ELR (cell line): ENCODE data around the gene PCSK5.
A peak's percentile ranks its signal among the peaks of the same experiment; 100 is the strongest.
"Not testable (repeated sequence)": the region's sequence is repeated elsewhere in the genome, so short reads cannot be mapped to it uniquely, and the experiment has no call there.

Experiments
- DNase-seq: peaks from one replicate; pipeline ENCODE4 v3.0.0-alpha.2; 2015; ENCODE audit warnings: low read depth

The PCSK5 gene

GRCh38 chr9:75889977-75890471, 449 bp upstream of the PCSK5 start:
- DNase-seq = peak; percentile 32

DNA sequence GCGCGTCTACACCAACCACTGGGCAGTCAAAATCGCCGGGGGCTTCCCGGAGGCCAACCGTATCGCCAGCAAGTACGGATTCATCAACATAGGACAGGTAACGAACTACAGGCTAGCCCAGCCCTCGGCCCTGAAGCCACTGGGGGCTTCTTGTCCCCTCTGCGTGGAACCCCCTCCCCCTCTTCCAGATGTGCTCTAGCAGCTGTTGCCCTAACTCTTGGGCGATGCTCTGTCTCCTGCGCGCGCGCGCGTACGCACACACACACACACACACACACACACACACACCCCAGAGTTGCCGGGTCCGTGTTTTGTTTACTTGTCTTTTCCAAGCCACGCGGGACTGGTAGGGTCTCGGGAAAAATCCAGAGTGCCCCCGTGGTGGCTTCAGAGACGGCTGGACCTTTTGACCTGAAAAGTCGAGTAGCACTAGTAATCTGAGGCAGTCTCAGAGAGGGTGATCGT, 836 bp downstream of the PCSK5 start:
- DNase-seq = no peak

- no peak for DNase-seq
Measured at GRCh38 chr9:75891771-75892215, 1.3 kb downstream of the PCSK5 start.

DNA sequence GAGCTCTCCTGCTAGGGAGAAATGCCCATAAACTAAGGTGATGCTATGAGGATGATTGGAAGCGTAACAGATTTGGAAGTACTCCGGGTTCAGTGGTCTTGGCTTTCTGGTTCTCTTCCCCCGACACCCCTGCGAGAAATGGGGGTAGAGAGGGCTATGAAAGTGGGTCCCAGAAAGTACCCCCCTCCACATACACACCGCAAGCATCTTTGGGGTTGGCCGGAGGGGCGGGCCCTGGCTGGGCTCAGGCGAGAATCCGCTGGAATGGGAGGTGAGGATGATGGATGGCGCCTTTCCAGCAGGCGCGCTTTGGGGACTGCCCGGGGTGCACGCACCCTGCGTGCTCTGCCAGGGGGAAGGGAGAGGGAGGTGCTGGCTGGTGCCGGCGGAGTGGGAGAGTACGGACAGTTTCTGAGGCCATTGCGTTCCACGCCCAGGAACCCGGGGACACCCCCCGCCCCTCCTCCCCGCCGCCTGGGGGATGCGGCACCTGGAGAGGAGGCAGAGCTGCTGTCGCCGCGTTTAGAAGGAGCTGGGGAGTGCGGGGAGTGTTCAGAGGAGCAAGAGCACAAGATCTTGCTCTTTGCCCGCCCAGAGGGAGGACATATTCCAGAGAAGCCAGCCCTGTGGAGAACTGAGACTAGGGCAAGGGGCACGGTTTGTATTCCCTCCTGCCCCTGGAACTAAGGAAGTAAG, 1.9 kb downstream of the PCSK5 start:
- DNase-seq = no peak

- no peak for DNase-seq
Measured at GRCh38 chr9:75893106-75893505, 2.6 kb downstream of the PCSK5 start.

- no peak for DNase-seq
Measured at GRCh38 chr9:75894566-75894965, 4.1 kb downstream of the PCSK5 start.

- DNase-seq = no peak
Measured at GRCh38 chr9:75895112-75895511, 4.6 kb downstream of the PCSK5 start.

DNA sequence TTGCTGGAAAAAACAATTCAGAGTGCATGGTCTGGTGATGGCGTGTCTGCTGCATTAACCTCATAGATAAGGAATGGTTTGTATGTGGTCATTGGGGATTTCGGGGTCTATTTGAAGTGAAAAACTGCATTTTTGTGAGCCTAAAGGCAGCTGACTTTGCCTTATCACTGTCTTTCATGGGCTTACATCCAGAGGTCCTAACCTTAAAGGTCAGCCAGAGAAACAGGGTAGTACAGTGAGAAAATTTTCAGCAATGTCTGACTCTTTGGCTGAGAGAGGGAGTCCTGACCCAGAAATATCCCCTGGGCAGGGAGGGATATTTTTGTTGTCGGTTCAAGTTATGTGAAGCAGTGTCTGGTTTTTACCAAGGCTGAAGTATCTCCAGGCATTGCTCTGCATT, 5.7 kb downstream of the PCSK5 start:
- DNase-seq = no peak

- not testable (repeated sequence) for DNase-seq
Measured at GRCh38 chr9:75900893-75901524, 10.5 kb downstream of the PCSK5 start.

- DNase-seq = no peak
Measured at GRCh38 chr9:75903785-75904360, 13.4 kb downstream of the PCSK5 start.

DNA sequence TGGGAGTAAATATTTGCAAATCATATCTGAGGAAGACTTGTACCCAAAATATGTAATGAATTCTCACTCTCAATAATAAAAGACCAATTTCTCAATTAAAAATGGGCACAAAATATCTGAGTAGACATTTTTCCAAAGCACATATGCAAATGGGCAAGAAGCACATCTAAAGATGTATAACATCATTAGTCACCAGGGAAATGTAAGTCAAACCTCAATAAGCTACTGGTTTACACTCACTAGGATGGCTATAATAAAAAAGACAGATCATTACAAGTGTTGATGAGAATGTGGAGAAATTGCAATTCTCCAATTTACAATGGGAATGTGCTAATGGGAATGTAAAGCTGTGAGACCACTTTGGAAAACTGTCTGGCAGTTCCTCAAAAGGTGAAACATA, 13.9 kb downstream of the PCSK5 start:
- no peak for DNase-seq

DNA sequence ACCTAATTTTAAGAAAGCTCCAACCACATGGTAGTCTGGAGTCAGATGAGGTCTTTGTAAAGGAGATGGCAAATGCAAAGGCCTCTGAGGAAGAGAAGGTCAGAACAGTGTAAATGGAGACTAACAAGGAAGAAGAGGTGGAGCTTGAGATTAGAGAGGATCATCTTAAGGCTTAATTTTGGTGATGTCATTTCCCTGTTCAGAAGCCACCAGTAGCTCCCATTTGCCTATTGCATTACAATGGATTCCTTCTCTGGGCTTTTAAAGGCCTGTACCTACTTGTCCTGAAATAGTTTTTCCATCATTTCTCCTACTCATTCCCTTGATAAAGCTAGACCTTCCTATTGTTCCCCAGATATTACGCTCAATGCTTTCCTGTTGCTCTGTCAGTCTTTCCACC, 16.1 kb downstream of the PCSK5 start:
- DNase-seq = no peak

- DNase-seq = no peak
Measured at GRCh38 chr9:75907329-75907728, 16.9 kb downstream of the PCSK5 start.

DNA sequence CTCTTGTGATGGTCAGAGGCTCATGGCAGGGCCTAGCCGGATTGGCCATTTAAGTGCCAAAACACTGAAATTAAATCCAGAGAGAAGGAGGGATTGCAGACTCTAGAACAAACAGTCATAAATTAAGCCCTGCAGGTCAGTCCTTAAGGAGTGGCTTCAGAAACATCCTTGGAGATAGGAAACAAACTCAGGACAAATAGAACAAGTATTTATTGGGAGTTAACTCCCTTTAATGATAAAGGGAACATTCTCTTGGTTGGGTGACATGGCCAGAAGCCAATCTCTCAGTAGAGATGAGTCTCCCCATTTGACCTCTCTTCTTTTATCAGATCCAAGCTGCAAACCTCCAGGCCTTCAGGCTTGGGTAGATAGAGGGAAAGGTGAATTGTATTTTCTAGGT, 17.4 kb downstream of the PCSK5 start:
- no peak for DNase-seq

DNA sequence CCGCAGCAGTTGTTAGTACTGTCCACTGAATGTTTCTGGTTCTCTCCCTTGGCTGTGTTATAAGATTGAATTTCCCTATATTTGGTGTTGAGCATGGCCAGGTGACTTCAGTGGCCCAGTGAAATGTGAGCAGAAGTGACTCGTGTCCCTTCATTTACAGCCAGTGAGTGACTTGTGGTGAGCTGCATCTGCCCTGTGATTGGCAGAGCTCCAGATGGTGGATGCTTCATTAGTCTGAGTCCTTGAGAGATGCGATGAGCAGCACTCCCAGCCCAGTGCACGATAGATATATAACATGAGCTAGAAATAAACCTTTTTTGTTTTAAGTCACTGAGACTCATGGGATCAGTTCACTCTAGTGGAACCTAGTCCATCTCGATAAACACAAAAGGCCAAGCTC, 19.3 kb downstream of the PCSK5 start:
- no peak for DNase-seq

GRCh38 chr9:75910731-75911130, 20.3 kb downstream of the PCSK5 start:
- DNase-seq = no peak

- DNase-seq = no peak
Measured at GRCh38 chr9:75911390-75911789, 20.9 kb downstream of the PCSK5 start.

DNA sequence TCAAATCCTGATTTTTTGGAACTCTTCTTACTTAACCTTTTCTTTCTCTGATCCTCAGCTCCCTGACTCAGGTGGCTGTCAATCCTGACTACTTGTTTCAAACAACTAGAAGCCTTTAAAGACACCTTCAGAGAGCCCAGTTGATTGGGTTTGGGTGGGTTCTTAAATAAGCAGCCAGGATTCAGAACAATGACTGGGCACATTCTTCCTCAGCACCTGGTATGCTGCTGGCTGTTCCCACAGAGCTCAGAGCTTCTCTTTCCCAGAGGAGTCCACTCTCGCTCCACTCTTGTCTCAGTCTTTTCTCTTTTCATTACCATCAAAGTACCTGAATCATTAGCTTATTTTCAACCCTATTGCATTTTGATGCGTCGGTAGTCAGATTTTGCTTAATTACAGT, 22.5 kb downstream of the PCSK5 start:
- no peak for DNase-seq

GRCh38 chr9:75914002-75914401, 23.5 kb downstream of the PCSK5 start:
- no peak for DNase-seq

DNA sequence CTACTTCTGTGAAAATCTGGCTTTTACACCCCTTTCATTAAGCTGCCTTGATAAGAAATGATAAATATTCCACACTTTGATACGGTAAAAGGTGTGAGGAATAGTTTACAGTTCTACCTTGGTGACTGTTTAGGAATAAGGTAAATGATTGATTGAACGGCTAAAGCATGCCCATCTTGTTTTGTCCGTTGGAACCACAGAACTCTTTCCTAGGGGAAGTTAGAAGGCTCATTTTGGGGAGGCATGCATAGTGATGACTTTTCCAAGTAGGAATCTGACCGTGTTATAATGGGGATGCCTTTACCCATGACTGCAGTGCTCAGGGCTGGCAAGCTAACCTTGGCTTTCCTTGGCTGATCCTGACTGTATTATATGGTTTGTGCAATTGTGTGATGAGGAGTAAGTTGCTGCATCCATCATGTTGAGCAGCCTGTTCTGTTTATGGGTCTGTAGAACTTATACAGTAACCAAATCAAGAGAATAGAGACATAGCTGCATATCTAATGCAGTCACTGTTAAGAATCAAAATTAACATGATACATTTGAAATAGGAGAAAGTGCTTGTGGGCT, 24.5 kb downstream of the PCSK5 start:
- no peak for DNase-seq

GRCh38 chr9:75918154-75918553, 27.7 kb downstream of the PCSK5 start:
- DNase-seq = no peak

GRCh38 chr9:75918909-75919308, 28.4 kb downstream of the PCSK5 start:
- no peak for DNase-seq
